Middle frontal gyrus (tissue), 1 donor: ENCODE data around the gene VSTM1.
"Not testable (repeated sequence)": the region's sequence is repeated elsewhere in the genome, so short reads cannot be mapped to it uniquely, and the experiment has no call there.

Experiments used
- DNase-seq: peaks from one replicate; pipeline ENCODE4 v3.0.0-alpha.2; 2015; ENCODE audit warnings: low spot score; ENCODE audit errors: extremely low spot score

Gene VSTM1, protein sequence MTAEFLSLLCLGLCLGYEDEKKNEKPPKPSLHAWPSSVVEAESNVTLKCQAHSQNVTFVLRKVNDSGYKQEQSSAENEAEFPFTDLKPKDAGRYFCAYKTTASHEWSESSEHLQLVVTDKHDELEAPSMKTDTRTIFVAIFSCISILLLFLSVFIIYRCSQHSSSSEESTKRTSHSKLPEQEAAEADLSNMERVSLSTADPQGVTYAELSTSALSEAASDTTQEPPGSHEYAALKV

GRCh38 chr19:54063350-54064116 is at the start of gene VSTM1:
TSS of gene VSTM1 (minus strand) at chr19:54063897. CDS start at chr19:54063777, 120 bp downstream.
- no peak for DNase-seq

- no peak for DNase-seq
These were observed 46.0 kb upstream of the VSTM1 start for GRCh38 chr19:54109651-54110050.

GRCh38 chr19:54108496-54108895 is 44.8 kb upstream of the VSTM1 start:
- DNase-seq, result no peak

DNA sequence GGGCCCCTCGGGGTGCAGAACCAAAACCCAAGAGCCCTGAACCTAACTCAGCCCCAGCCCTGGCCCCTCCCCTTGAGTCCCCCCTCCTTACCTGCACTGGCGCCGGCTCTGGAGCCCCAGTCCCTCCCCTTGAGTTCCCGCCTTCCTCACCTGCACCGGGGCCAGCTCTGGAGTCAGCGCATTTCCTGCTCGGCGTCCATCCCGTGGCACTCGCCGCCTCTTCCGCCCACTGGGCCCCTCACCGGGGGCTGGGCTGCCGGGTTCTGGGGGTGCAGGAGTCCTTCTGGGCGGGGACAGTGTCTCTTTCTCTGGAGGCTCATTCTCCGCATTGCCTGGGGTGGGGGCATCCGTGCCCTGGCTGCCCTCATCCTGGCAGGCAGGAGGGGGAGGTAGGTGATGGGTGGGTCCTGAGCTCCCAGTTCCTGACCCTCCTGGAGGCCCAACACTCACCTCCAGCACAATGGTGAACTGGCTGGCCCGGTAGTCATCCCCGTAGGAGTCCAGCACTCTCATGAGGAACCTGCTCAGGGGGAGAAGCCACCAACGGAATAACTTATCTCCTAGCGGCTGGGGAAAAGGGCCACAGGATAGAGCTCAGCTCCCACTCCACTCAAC is 44.3 kb upstream of the VSTM1 start:
- DNase-seq, result no peak

GRCh38 chr19:54106716-54107115 is 43.0 kb upstream of the VSTM1 start:
- DNase-seq, result no peak

DNA sequence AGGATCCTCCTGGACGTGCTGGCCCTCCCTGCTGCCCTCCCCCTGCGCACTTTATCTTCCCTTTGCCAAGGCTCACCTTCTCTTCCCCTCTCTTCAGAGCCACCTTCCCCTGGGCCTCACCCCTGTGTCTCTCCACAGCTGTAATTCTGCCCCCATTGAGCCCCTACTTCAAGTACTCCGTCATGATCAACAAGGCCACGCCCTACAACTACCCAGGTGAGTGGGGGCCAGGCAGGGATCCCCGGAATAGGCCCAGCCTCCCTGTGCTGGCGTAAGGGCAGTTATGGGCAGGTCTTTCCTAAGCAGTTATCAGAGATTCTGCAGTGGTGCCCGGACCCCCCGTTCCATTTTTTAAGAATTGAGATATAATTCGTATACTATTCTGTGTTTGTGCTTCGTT is 42.1 kb upstream of the VSTM1 start:
- DNase-seq, result no peak

DNA sequence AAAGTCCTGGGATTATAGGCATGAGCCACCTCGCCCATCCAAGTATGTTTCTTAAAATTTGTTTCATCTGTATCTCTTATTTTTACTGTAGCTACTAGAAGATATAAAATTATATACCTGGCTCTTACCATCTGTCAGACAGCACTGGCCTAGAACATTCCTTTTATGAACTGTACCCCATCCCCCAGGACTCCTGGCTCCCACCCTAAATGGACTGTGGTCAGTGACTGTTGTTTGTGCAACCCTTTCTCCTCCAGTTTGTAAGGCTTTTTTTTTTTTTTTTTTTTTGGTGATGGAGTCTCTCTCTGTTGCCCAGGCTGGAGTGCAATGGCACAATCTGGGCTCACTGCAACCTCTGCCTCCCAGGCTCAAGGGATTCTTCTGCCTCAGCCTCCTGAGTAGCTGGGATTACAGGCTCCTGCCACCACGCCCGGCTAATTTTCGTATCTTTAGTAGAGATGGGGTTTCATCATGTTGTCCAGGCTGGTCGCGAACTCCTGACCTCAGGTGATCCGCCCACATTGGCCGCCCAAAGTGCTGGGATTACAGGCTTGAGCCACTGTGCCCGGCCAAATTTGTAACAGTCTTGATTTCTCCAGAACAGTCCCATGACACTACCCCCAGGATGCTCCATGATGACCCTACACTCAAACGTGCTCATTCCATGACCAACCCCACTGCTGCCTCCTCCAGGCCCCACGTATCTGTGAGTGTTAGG is 41.5 kb upstream of the VSTM1 start:
- DNase-seq, result no peak

- DNase-seq, result peak; percentile 92
These were observed 38.9 kb upstream of the VSTM1 start, which contains the start of gene NDUFA3 for GRCh38 chr19:54102421-54103169. TSS of gene NDUFA3 (plus strand) at chr19:54102855. CDS start at chr19:54102879, 24 bp downstream.

GRCh38 chr19:54100561-54100960 is 36.9 kb upstream of the VSTM1 start, which contains the start of gene OSCAR:
TSS of gene OSCAR (minus strand) at chr19:54100803. CDS start at chr19:54100792, 11 bp downstream.
- DNase-seq, result no peak

DNA sequence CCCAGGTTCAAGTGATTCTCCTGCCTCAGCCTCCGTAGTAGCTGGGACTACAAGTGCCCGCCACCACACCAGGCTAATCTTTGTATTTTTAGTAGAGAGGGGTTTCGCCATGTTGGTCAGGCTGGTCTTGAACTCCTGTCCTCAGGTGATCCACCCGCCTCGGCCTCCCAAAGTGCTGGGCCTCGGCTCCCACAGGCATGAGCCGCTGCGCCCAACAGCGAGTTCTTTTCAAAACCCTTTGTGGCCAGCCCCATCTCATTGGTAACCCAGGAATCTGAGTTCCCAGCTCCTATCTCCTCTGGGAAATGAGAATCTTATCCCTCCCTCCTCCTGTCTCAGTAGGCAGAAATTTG is 36.2 kb upstream of the VSTM1 start:
- DNase-seq, result not testable (repeated sequence)

GRCh38 chr19:54099190-54099902 is 35.6 kb upstream of the VSTM1 start:
- no peak for DNase-seq

GRCh38 chr19:54096617-54097106 is 33.0 kb upstream of the VSTM1 start:
- DNase-seq, result no peak

- DNase-seq, result not testable (repeated sequence)
These were observed 32.3 kb upstream of the VSTM1 start for GRCh38 chr19:54095859-54096616.

- no peak for DNase-seq
These were observed 31.6 kb upstream of the VSTM1 start for GRCh38 chr19:54095136-54095858.

GRCh38 chr19:54094426-54095000 is 30.8 kb upstream of the VSTM1 start:
- no peak for DNase-seq

GRCh38 chr19:54084410-54084809 is 20.7 kb upstream of the VSTM1 start:
- no peak for DNase-seq

- no peak for DNase-seq
These were observed 17.3 kb upstream of the VSTM1 start, which contains the start of gene TARM1 for GRCh38 chr19:54081032-54081431. TSS of gene TARM1 (minus strand) at chr19:54081365. CDS start at chr19:54081340, 25 bp downstream.

DNA sequence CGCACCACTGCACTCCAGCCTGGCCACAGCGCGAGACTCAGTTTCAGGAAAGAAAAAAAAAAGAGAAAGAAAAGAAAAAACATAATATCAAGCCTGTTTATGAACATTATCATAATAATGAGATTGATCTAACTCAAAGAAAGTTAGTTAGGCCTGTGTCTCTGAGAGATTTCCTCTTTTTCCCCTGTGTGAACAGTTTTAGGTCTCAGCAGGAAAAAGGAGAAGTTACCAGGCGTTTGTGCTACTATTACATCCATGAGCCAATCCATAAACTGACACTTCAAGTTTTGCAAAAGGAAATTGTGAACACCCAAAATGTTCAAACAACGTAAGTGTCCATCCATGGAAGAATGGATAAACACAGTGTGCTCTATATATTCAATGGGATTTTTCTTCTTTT is 13.6 kb upstream of the VSTM1 start:
- DNase-seq, result no peak
